Activated naive CD4-positive, alpha-beta T cell treated with anti-CD3 and anti-CD28 coated beads, Interleukin-2, amount 50 U/mL, for 16 hours (primary cell): Measurements from ENCODE around the gene HERC6.
A peak's percentile ranks its signal among the peaks of the same experiment; 100 is the strongest.
"Not testable (repeated sequence)": the region's sequence is repeated elsewhere in the genome, so short reads cannot be mapped to it uniquely, and the experiment has no call there.

Source experiments
- DNase-seq: peaks from one replicate; pipeline ENCODE4 v3.0.0-alpha.2; 2020

Gene HERC6

GRCh38 chr4:88448211-88448765 is 69.6 kb downstream of the HERC6 start:
- DNase-seq: not testable (repeated sequence)

GRCh38 chr4:88448889-88449288 is 70.2 kb downstream of the HERC6 start:
- DNase-seq: no peak

- no peak for DNase-seq
These were observed 70.6 kb downstream of the HERC6 start for GRCh38 chr4:88449290-88449689.

GRCh38 chr4:88451205-88451604 is 72.6 kb downstream of the HERC6 start:
- no peak for DNase-seq

GRCh38 chr4:88452912-88453311 is 74.3 kb downstream of the HERC6 start:
- DNase-seq: no peak

- DNase-seq: peak; percentile 89
These were observed 78.1 kb downstream of the HERC6 start, which contains the start of gene HERC5 for GRCh38 chr4:88456670-88457306. HERC5 (plus strand) TSS chr4:88457119; CDS start chr4:88457270, 151 bp downstream.

GRCh38 chr4:88457307-88458103 is 78.9 kb downstream of the HERC6 start:
- peak; percentile 54 for DNase-seq

- no peak for DNase-seq
These were observed 79.6 kb downstream of the HERC6 start for GRCh38 chr4:88458104-88458740.

GRCh38 chr4:88465653-88466192 is 87.1 kb downstream of the HERC6 start:
- no peak for DNase-seq

- no peak for DNase-seq
These were observed 88.7 kb downstream of the HERC6 start for GRCh38 chr4:88467392-88467791.

GRCh38 chr4:88477229-88477860 is 98.7 kb downstream of the HERC6 start:
- no peak for DNase-seq

GRCh38 chr4:88478247-88478646 is 99.6 kb downstream of the HERC6 start:
- DNase-seq: no peak

GRCh38 chr4:88481537-88481936 is 102.9 kb downstream of the HERC6 start:
- no peak for DNase-seq

GRCh38 chr4:88489100-88489761 is 110.6 kb downstream of the HERC6 start:
- no peak for DNase-seq
